ENCODE data around the gene CT47A7. TPM values are rescaled to one million over a fixed set of nuclear protein-coding genes. Genes with fewer than 3 reads are reported as not detected.
"Not testable (repeated sequence)": the region's sequence is repeated elsewhere in the genome, so short reads cannot be mapped to it uniquely, and the experiment has no call there.

The CT47A7 gene
- polyA plus RNA-seq (2011; rRNA removed) = not detected in 2 replicates
- polyA minus RNA-seq (2011; rRNA and poly(A)+ RNA removed) = not detected in 2 replicates

- H3K27me3 ChIP-seq (ENCODE audit: control insufficient read depth, insufficient read depth, low read length); POLR2A ChIA-PET; H3K27ac ChIP-seq (ENCODE audit: low read depth, low read length); H3K4me3 ChIP-seq (ENCODE audit: low read depth, low read length); DNase-seq (ENCODE audit: low read depth, low spot score); CTCF ChIA-PET; H3K9me3 ChIP-seq (ENCODE audit: control insufficient read depth, insufficient read depth, low read length): not testable (repeated sequence)
Measured at GRCh38 chrX:120956500-120956899, at the start of gene CT47A7. TSS of gene CT47A7 (minus strand) at chrX:120956600. CDS start at chrX:120956345, 255 bp downstream.

GRCh38 chrX:121000589-121000988 lies 44.2 kb upstream of the CT47A7 start:
- Histone ChIP-seq H3K27ac (ENCODE audit: low read depth, low read length) (no peak overlapping the region), H3K27me3 (ENCODE audit: control insufficient read depth, insufficient read depth, low read length) (no peaks in the 10 kb centered on the region), H3K9me3 (ENCODE audit: control insufficient read depth, insufficient read depth, low read length) (no peaks in the 10 kb centered on the region), H3K4me3 (ENCODE audit: low read depth, low read length) (no peak overlapping the region)
- TF ChIP-seq, protein P1, sequence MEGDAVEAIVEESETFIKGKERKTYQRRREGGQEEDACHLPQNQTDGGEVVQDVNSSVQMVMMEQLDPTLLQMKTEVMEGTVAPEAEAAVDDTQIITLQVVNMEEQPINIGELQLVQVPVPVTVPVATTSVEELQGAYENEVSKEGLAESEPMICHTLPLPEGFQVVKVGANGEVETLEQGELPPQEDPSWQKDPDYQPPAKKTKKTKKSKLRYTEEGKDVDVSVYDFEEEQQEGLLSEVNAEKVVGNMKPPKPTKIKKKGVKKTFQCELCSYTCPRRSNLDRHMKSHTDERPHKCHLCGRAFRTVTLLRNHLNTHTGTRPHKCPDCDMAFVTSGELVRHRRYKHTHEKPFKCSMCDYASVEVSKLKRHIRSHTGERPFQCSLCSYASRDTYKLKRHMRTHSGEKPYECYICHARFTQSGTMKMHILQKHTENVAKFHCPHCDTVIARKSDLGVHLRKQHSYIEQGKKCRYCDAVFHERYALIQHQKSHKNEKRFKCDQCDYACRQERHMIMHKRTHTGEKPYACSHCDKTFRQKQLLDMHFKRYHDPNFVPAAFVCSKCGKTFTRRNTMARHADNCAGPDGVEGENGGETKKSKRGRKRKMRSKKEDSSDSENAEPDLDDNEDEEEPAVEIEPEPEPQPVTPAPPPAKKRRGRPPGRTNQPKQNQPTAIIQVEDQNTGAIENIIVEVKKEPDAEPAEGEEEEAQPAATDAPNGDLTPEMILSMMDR (IDR thresholded peaks at IDR 0.05; ENCODE audit: low read depth, low read length) = no peak
- ChIA-PET POLR2A (no interaction called here), CTCF (no interaction called here)
- no peak for DNase-seq (ENCODE audit: low read depth, low spot score)

GRCh38 chrX:120999413-120999812 lies 43.0 kb upstream of the CT47A7 start:
- no peaks in the 10 kb centered on the region for H3K27me3 ChIP-seq (ENCODE audit: control insufficient read depth, insufficient read depth, low read length)
- TF ChIP-seq, protein P1 (IDR thresholded peaks at IDR 0.05; ENCODE audit: low read depth, low read length) = no peak
- no peaks in the 10 kb centered on the region for H3K9me3 ChIP-seq (ENCODE audit: control insufficient read depth, insufficient read depth, low read length)
- ChIA-PET POLR2A (no interaction called here), CTCF (no interaction called here)
- no peak overlapping the region for H3K4me3 ChIP-seq (ENCODE audit: low read depth, low read length)
- DNase-seq (ENCODE audit: low read depth, low spot score) = no peak
- H3K27ac ChIP-seq (ENCODE audit: low read depth, low read length) = no peak overlapping the region

- H3K9me3 ChIP-seq (ENCODE audit: control insufficient read depth, insufficient read depth, low read length); H3K4me3 ChIP-seq (ENCODE audit: low read depth, low read length); POLR2A ChIA-PET; H3K27ac ChIP-seq (ENCODE audit: low read depth, low read length); H3K27me3 ChIP-seq (ENCODE audit: control insufficient read depth, insufficient read depth, low read length); CTCF ChIA-PET; DNase-seq (ENCODE audit: low read depth, low spot score): not testable (repeated sequence)
Measured at GRCh38 chrX:120985660-120986059, 29.3 kb upstream of the CT47A7 start, which contains the start of gene CT47A1. TSS of gene CT47A1 (minus strand) at chrX:120985760. CDS start at chrX:120985529, 231 bp downstream.

Small RNA genes within 50 kb of the gene (small RNA-seq; reads per million reads assigned to genes)
- gene AL670379.1 (ENCODE audit: insufficient read length, low read depth) (not detected), gene AL670379.10 (ENCODE audit: insufficient read length, low read depth) (not detected), gene AL670379.11 (ENCODE audit: insufficient read length, low read depth) (not detected), gene AL670379.12 (ENCODE audit: insufficient read length, low read depth) (not detected), gene AL670379.2 (ENCODE audit: insufficient read length, low read depth) (not detected), gene AL670379.3 (ENCODE audit: insufficient read length, low read depth) (not detected), gene AL670379.4 (ENCODE audit: insufficient read length, low read depth) (not detected), gene AL670379.5 (ENCODE audit: insufficient read length, low read depth) (not detected), gene AL670379.6 (ENCODE audit: insufficient read length, low read depth) (not detected), gene AL670379.7 (ENCODE audit: insufficient read length, low read depth) (not detected), gene AL670379.8 (ENCODE audit: insufficient read length, low read depth) (not detected), gene AL670379.9 (ENCODE audit: insufficient read length, low read depth) (not detected)

Other genes with a start within 250 kb of the CT47A7 start
- not detected in 2 replicates for gene CT47B1, start 80.7 kb downstream of the CT47A7 start, polyA plus RNA-seq (2011; rRNA removed)
- not detected in 2 replicates for gene CT47A11, start 19.4 kb downstream of the CT47A7 start, polyA plus RNA-seq (2011; rRNA removed)
- gene CT47A10, start 14.6 kb downstream of the CT47A7 start, polyA plus RNA-seq (2011; rRNA removed) = not detected in 2 replicates
- gene CT47A9, start 9.7 kb downstream of the CT47A7 start, polyA plus RNA-seq (2011; rRNA removed) = not detected in 2 replicates
- not detected in 2 replicates for gene CT47A8, start 4.9 kb downstream of the CT47A7 start, polyA plus RNA-seq (2011; rRNA removed)
- not detected in 2 replicates for gene CT47A6, start 4.9 kb upstream of the CT47A7 start, polyA plus RNA-seq (2011; rRNA removed)
- not detected in 2 replicates for gene CT47A5, start 9.7 kb upstream of the CT47A7 start, polyA plus RNA-seq (2011; rRNA removed)
- not detected in 2 replicates for gene CT47A4, start 14.6 kb upstream of the CT47A7 start, polyA plus RNA-seq (2011; rRNA removed)
- not detected in 2 replicates for gene CT47A3, start 19.5 kb upstream of the CT47A7 start, polyA plus RNA-seq (2011; rRNA removed)
- gene CT47A2, start 24.3 kb upstream of the CT47A7 start, polyA plus RNA-seq (2011; rRNA removed) = not detected in 2 replicates
- gene CT47A1, start 29.2 kb upstream of the CT47A7 start, polyA plus RNA-seq (2011; rRNA removed) = not detected in 2 replicates
- 1.3 and 1.4 TPM in 2 replicates for gene GLUD2, start 91.0 kb upstream of the CT47A7 start, polyA plus RNA-seq (2011; rRNA removed)